ENCODE data around the gene MORN5.

Gene MORN5

GRCh38 chr9:122197882-122198281, 38.2 kb downstream of the MORN5 start:
- ChIA-PET CTCF (interaction anchor here (1.1 kb wide), 1 partner anchor 99 kb away, joined by 3 read pairs; no protein-coding TSS in a partner anchor), POLR2A (no interaction called here)
- H3K4me1 ChIP-seq (ENCODE audit: control insufficient read depth, insufficient read depth, low read length): no peaks in the 10 kb centered on the region
- TF ChIP-seq ZNF423 (tag by site-specific recombination; IDR thresholded peaks at IDR 0.05): no peak
- no peak for TF ChIP-seq ZNF544 (tag by site-specific recombination; IDR thresholded peaks at IDR 0.05)
- TF ChIP-seq ZNF658 (tag by site-specific recombination; IDR thresholded peaks at IDR 0.05): no peak
- TF ChIP-seq ZNF18 (tag by site-specific recombination; IDR thresholded peaks at IDR 0.05): no peak
- TF ChIP-seq ZSCAN23 (tag by site-specific recombination; IDR thresholded peaks at IDR 0.05): no peak
- no peak for TF ChIP-seq ZFP37 (tag by site-specific recombination; IDR thresholded peaks at IDR 0.05)
- no peak for TF ChIP-seq ZNF623 (tag by site-specific recombination; IDR thresholded peaks at IDR 0.05)
- TF ChIP-seq ZBTB10 (tag by site-specific recombination; IDR thresholded peaks at IDR 0.05): no peak
- TF ChIP-seq HIC1 (tag by site-specific recombination; IDR thresholded peaks at IDR 0.05): no peak
- no peak for TF ChIP-seq ZNF23 (tag by site-specific recombination; IDR thresholded peaks at IDR 0.05; ENCODE audit: borderline replicate concordance)
- no peak for TF ChIP-seq ZNF274 (IDR thresholded peaks at IDR 0.05; ENCODE audit: low read length)
- TF ChIP-seq ZNF274 (tag by site-specific recombination; IDR thresholded peaks at IDR 0.05; ENCODE audit: borderline replicate concordance): no peak
- TF ChIP-seq MYNN (tag by site-specific recombination; IDR thresholded peaks at IDR 0.05; ENCODE audit: borderline replicate concordance): no peak
- no peak for TF ChIP-seq ZNF670 (tag by site-specific recombination; IDR thresholded peaks at IDR 0.05; ENCODE audit: low read depth)
- no peak for TF ChIP-seq ZBTB21 (tag by site-specific recombination; IDR thresholded peaks at IDR 0.05)
- TF ChIP-seq, protein P1, sequence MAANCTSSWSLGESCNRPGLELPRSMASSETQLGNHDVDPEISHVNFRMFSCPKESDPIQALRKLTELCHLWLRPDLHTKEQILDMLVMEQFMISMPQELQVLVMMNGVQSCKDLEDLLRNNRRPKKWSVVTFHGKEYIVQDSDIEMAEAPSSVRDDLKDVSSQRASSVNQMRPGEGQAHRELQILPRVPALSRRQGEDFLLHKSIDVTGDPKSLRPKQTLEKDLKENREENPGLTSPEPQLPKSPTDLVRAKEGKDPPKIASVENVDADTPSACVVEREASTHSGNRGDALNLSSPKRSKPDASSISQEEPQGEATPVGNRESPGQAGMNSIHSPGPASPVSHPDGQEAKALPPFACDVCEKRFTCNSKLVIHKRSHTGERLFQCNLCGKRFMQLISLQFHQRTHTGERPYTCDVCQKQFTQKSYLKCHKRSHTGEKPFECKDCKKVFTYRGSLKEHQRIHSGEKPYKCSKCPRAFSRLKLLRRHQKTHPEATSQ (tag by site-specific recombination; IDR thresholded peaks at IDR 0.05): no peak
- TF ChIP-seq ZNF707 (tag by site-specific recombination; IDR thresholded peaks at IDR 0.05): no peak
- TF ChIP-seq ZNF645 (tag by site-specific recombination; IDR thresholded peaks at IDR 0.05): no peak
- H3K4me3 ChIP-seq (ENCODE audit: low read depth, low read length): no peak overlapping the region
- H3K36me3 ChIP-seq (ENCODE audit: control insufficient read depth in 2 of 2, insufficient read depth in 1 of 2, low read length in 2 of 2): no peaks in the 10 kb centered on the region
- no peaks in the 10 kb centered on the region for H3K9me3 ChIP-seq (ENCODE audit: control insufficient read depth, insufficient read depth, low read depth, low read length)
- no peak overlapping the region for H3K27ac ChIP-seq (ENCODE audit: extremely low read depth, low read depth, low read length)

Data from HEK293 (cell line).